ENCODE measurements around the gene HOXD3. TPM values are rescaled to one million over a fixed set of nuclear protein-coding genes. Genes with fewer than 3 reads are reported as not detected.

The HOXD3 gene
- total RNA-seq, 1 experiment from 2014 or later = not detected

GRCh38 chr2:176206136-176206535 is 49.0 kb downstream of the HOXD3 start:
- no peak for DNase-seq (ENCODE audit: low spot score)

- DNase-seq (ENCODE audit: low spot score) = no peak
Measured at GRCh38 chr2:176206682-176207081, 49.6 kb downstream of the HOXD3 start.

GRCh38 chr2:176211110-176211509 is 54.0 kb downstream of the HOXD3 start:
- DNase-seq (ENCODE audit: low spot score) = no peak

GRCh38 chr2:176212276-176212675 is 55.2 kb downstream of the HOXD3 start:
- no peak for DNase-seq (ENCODE audit: low spot score)

DNA sequence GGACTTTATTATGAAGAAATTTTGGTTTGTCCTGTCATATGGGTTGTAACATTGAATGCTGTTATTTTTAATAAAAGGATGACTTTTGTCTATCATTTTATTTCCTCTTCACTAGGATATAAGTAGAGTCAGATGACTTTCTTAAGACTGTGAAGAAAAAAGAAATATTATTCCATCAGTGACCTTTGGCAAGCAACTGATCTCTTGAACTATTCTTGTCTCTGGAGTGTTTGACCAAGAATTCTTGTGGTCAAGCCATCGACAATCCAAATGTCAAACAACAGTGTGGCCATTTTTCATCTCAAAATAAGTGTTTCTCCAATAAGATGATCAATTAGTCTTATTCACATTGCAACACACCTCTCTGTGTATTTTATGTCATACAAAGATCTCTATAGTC is 56.3 kb downstream of the HOXD3 start:
- no peak for DNase-seq (ENCODE audit: low spot score)

Small RNAs within 50 kb of the gene (small RNA-seq; reads per million reads assigned to genes)
- gene MIR10B = 8.2 reads per million, percentile 87 among the genes with 10 or more reads in this experiment

Other genes with a start within 250 kb of the HOXD3 start
- 8.9 and 14.6 TPM in 2 replicates for gene LNPK, start 155.0 kb upstream of the HOXD3 start, total RNA-seq (2014; rRNA removed; shearing (Covaris generic))
- 0.03 TPM in 1 of 2 replicates, not detected in the other for gene EVX2, start 73.3 kb upstream of the HOXD3 start, total RNA-seq (2014; rRNA removed; shearing (Covaris generic))
- gene HOXD13, start 64.6 kb upstream of the HOXD3 start, total RNA-seq (2014; rRNA removed; shearing (Covaris generic)) = 1.4 and 1.5 TPM in 2 replicates
- 2.2 TPM in 1 of 2 replicates, not detected in the other for gene HOXD12, start 57.5 kb upstream of the HOXD3 start, total RNA-seq (2014; rRNA removed; shearing (Covaris generic))
- gene HOXD11, start 50.0 kb upstream of the HOXD3 start, total RNA-seq (2014; rRNA removed; shearing (Covaris generic)) = not detected in 2 replicates
- gene HOXD10, start 40.5 kb upstream of the HOXD3 start, total RNA-seq (2014; rRNA removed; shearing (Covaris generic)) = not detected in 2 replicates
- not detected in 2 replicates for gene HOXD9, start 34.6 kb upstream of the HOXD3 start, total RNA-seq (2014; rRNA removed; shearing (Covaris generic))
- gene HOXD8, start 27.6 kb upstream of the HOXD3 start, total RNA-seq (2014; rRNA removed; shearing (Covaris generic)) = not detected in 2 replicates
- gene HOXD4, start 5.8 kb upstream of the HOXD3 start, total RNA-seq (2014; rRNA removed; shearing (Covaris generic)) = not detected in 2 replicates
- not detected in 2 replicates for gene HOXD1, start 31.4 kb downstream of the HOXD3 start, total RNA-seq (2014; rRNA removed; shearing (Covaris generic))
- gene MTX2, start 112.1 kb downstream of the HOXD3 start, total RNA-seq (2014; rRNA removed; shearing (Covaris generic)) = 47.7 and 50.7 TPM in 2 replicates

All from HT-29 (cell line).